ENCODE results near the gene MITD1.
"Not testable (repeated sequence)": the region's sequence is repeated elsewhere in the genome, so short reads cannot be mapped to it uniquely, and the experiment has no call there.

Gene MITD1

GRCh38 chr2:99180755-99181623 is at the start of gene MITD1, which contains the start of gene MRPL30:
TSS of gene MITD1 (minus strand) at chr2:99181058. CDS start at chr2:99180981, 77 bp downstream.
TSS of gene MRPL30 (plus strand) at chr2:99181184. CDS start at chr2:99186204, 5,020 bp downstream.
- peak; percentile 77 to 89 for DNase-seq (ENCODE audit: low read depth in 1 of 2, low spot score in 1 of 2)

DNA sequence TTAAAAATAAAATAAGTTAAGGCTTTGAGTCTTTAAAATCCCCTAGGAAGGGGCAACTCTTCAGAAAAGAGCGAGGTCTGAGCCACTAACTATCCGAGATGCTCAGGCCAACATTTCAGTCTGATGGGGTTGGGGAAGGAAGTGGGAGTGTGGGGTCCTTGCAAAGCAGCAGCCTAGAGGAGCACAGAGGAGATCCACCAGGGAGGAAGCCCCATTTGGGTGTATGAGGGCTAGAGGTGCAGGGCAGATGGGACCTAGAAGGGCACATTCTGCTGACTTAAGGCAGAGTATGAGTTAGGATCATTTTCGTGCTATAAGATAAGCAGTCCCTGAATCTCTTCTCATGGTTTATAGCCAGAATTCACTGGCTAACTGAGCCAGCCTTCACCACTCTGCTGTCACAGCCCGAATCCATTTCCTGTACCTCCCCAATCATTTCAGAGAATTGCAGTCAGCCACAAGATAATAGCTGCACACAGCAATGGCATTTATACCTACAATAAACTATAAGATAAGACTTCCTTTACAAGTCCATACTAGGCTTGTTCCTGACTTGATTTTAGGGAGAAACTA is 37.2 kb upstream of the MITD1 start:
- DNase-seq (ENCODE audit: low read depth in 1 of 2, low spot score in 1 of 2), result no peak

- no peak for DNase-seq (ENCODE audit: low read depth in 1 of 2, low spot score in 1 of 2)
Observed at GRCh38 chr2:99216096-99216495, 35.2 kb upstream of the MITD1 start.

- DNase-seq (ENCODE audit: low read depth in 1 of 2, low spot score in 1 of 2), result no peak
Observed at GRCh38 chr2:99205491-99205890, 24.6 kb upstream of the MITD1 start.

DNA sequence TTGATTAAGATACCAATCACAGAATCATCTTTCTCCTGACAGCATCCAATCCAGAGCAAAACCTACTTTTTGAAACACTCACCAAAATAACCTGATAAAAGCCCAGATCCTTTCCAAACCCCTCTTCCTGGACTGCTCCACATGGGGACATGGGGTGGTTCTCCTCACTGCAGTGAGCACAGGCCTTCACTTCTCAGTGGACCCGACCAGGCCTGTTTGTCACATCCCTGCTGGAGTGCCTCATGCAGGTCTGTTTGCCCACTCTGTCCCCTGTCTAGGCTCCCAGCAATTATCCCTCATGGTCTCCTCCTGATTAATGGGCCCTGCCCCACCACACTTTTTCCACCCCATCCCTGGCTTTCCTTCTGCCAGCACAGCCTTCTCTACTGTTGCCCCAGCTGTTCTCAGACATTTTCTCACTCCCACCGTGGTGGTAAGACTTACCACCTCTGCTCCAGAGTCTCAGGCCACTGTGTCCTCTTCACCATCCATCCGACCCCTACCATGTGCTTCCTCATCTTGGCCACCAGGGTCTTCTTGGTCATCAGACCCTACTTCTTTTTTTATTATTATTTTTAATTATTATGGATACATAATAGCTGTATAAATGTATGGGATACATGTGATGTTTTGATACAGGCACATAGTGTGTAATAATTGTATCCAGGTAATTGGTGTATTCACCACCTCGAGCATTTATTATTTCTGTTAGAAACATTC is 21.3 kb upstream of the MITD1 start:
- no peak for DNase-seq (ENCODE audit: low read depth in 1 of 2, low spot score in 1 of 2)

DNA sequence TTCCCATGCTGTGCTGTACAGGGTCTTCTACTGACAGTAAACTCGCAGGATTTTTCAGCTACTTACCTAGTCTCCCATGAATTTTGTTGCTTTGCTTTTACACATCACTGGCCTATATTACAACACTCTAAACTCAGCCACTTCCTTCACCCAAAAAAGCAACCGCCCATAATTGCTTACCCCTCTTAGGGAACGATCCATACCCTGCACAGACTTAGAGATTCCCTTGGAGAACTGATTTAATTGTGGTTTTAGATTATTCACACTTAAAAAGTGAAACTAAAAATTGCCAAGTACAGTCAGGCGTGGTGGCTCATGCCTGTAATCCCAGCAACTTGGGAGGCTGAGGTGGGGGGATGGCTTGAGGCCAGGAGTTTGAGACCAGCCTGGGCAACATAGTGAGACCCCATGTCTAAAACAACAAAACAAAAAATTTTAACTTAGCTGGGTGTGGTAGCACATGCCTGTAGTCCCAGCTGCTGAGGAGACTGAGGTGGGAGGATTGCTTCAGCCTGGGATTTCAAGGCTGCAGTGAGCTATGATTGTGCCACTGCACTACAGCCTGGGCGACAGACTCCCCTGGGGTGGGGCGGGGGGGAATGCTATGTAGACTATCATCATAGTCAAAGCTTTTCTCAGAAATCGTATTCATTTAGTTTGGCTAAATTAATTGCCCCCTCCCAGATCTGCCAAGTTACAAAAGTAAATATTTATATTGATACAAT is 19.4 kb upstream of the MITD1 start:
- DNase-seq (ENCODE audit: low read depth in 1 of 2, low spot score in 1 of 2), result no peak

DNA sequence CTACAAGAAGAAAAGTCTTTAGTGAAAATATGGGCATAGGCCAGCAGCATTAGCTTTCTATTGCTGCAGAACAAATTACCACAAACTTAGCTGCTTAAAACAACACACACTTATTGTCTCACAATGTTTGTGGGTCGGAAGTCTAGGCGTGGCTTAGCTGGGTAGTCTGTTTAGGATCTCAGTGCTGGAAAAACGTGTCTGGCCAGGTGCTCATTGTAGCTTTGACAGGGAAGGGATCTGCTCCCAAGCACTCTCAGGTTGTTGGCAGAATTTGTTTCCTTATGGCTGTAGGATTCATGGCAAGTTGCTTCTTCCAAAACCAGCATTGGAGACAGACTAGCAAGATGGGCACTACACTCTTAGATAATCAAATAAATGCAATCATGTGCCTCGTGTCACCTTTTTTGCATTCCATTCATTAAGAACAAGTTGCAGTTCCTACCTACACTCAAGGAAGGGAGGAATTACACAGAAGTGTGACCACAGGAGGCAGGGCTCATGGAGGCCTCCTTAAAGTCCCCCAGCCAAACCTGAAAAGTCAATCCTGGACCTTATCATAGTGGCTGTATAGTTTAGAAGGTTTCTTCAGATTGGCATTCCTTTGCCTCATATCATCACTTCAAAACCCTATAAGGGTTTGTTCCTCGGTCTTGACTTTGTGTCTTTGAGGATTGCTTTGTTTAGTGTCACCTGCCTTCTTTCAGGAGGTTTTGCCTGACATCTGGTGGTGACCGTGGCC is 17.4 kb upstream of the MITD1 start:
- no peak for DNase-seq (ENCODE audit: low read depth in 1 of 2, low spot score in 1 of 2)

DNA sequence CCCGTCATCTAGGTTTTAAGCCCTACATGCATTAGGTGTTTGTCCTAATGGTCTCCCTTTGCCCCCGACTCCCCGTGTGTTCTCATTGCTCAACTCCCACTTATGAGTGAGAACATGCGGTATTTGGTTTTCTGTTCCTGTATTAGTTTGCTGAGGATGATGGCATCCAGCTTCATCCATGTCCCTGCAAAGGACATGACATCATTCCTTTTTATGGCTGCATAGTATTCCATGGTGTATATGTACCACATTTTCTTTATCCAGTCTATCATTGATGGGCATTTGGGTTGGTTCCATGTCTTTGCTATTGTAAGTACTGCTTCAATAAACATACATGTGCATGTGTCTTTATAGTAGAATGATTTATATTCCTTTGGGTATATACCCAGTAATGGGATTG is 11.5 kb upstream of the MITD1 start:
- not testable (repeated sequence) for DNase-seq (ENCODE audit: low read depth in 1 of 2, low spot score in 1 of 2)

DNA sequence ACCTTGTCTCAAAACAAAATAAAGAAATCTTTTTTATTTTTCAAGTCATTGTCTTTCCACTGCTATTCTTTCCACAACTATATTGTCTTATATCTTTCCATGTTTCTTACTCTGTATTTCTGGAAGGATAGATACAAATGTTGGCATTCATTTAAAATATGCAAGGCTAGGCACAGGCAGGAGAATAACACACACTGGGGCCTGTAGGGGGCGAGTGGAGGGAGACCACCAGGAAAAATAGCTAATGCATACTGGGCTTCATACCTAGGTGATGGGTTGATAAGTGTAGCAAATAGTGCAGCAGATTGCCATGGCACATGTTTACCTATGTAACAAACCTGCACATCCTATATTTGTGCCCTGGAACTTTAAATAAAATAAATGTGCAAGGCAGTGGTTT is 9.7 kb upstream of the MITD1 start:
- no peak for DNase-seq (ENCODE audit: low read depth in 1 of 2, low spot score in 1 of 2)

DNA sequence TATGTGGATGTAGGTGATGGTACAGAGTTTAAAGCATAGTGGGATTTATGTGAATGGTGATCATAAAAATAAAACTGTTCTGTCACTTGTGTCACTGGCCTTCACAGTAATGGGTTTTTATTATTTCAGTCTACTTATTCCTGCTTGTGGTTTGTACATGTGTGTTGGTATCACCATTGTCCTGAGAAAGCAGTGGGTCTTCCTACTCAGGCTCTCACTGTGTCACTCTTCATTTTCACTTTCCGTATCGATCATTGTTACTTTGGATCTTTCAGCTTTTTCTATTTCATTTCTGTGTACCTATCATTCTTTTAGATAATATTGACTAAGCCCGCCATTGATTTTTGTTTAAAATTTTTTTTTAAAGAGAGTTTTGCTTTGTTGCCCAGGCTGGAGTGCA is 7.5 kb upstream of the MITD1 start:
- no peak for DNase-seq (ENCODE audit: low read depth in 1 of 2, low spot score in 1 of 2)

GRCh38 chr2:99187011-99187410 is 6.2 kb upstream of the MITD1 start:
- no peak for DNase-seq (ENCODE audit: low read depth in 1 of 2, low spot score in 1 of 2)

DNA sequence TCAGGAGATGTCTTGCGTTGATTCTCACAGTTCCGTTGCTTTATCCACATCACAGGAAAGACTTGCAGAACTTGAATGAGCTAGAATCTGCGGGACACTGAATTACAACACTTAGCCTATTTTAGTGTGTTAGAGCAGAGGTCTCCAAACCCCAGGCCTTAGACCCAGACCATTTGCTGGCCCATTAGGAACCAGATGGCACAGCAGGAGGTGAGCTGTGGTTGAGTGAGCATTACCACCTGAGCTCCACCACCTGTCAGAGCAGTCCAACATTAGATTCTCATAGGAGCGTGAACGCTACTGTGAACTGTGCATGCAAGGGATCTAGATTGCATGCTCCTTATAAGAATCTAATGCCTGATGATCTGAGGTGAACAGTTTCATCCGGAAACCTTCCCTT is 4.0 kb upstream of the MITD1 start:
- no peak for DNase-seq (ENCODE audit: low read depth in 1 of 2, low spot score in 1 of 2)

- DNase-seq (ENCODE audit: low read depth in 1 of 2, low spot score in 1 of 2), result no peak
Observed at GRCh38 chr2:99183025-99183424, 2.2 kb upstream of the MITD1 start.

DNA sequence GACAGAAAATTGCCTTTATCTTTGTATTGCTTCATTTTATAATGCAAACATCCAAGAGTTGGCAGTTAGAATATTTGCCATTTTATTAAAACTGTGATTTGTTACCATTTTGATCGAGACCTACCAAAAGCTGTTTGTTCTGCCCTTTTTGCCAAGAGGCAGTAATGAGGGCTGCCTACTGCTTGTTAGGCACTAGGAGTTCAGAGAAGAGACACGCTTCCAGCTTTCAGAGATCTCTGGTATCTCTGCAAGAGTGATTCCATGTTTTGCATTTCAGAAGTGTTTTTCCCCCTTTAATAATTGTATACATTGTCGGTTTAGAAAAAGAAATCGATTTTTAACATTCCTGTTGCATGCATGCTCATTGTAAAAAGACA is 754 bp upstream of the MITD1 start:
- no peak for DNase-seq (ENCODE audit: low read depth in 1 of 2, low spot score in 1 of 2)

DNA sequence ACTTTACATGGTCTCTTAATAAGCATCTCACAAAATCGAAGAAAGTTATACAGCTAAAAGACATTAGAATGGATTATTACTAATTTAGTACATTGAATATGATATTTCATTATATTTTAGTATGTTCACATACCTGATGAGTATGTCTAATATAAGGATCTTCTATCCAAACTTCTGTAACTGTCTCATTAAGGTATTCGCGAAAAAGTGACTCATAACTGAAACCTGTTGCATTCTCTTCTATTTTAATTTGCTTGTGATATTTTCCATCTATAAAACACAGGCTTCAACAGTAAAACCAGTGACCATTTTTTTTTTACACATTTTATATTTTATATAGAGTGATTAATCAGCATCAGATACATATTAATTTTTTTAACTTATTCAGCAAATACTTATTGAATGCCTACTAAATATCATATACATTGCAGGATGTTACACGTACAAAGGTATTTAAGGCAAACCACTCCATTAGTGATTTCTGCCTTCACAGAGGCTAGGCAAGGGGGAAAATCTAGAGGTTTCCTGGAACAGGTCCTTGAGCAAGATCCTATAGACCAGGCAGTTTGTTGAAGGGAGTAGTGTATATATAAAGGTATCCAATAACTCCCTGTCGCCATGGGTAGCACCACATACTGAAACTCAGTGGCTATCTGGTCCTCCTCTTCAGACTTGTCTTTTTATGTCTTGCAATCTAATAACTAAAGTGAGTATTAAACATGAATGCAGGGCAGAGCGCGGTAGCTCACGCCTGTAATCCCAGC is 9.3 kb downstream of the MITD1 start:
- no peak for DNase-seq (ENCODE audit: low read depth in 1 of 2, low spot score in 1 of 2)

DNA sequence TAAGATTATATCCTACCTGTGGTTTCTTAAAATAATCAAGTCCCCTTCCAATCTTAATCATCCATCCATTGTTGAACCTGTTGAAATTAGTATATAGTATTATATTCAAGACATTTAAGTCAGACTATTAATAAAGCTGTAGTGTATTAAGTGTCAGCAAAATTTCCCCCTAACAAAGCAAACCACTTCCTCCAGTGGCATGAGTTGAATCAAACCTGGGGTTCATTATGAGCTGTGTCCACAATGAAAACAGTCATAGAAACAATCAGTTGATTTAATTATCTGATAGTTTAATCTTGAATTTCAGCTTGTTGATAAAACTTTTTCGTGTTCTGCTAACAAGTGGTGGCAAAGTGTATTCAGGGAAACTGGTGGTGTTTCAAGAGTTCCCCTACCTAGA is 11.3 kb downstream of the MITD1 start:
- DNase-seq (ENCODE audit: low read depth in 1 of 2, low spot score in 1 of 2), result no peak

GRCh38 chr2:99166218-99166617 is 14.6 kb downstream of the MITD1 start:
- no peak for DNase-seq (ENCODE audit: low read depth in 1 of 2, low spot score in 1 of 2)

DNA sequence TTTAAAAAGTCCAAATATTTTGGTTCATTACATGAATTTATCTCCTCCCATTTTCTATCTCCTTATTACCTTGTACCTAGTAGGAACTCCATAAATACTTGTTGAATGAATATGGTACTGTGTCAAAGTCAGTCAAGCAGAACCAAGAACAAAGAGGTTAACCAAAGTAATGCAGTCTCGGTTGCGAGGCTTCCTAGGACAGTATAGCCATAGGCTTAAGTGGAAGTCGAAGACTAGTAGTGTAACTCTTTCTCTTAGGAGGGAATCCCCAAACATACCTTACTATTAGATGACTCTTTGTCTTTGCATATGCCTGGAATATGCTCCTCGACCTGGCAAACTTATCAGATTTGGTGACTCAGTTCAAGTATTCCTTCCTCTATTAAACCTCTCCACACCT is 21.3 kb downstream of the MITD1 start:
- DNase-seq (ENCODE audit: low read depth in 1 of 2, low spot score in 1 of 2), result no peak

- DNase-seq (ENCODE audit: low read depth in 1 of 2, low spot score in 1 of 2), result no peak
Observed at GRCh38 chr2:99158599-99158998, 22.3 kb downstream of the MITD1 start.

- DNase-seq (ENCODE audit: low read depth in 1 of 2, low spot score in 1 of 2), result no peak
Observed at GRCh38 chr2:99156891-99157290, 24.0 kb downstream of the MITD1 start.

Data from activated CD4-positive, alpha-beta T cell treated with anti-CD3 and anti-CD28 coated beads, Interleukin-2, amount 50 U/mL, for 24 hours (primary cell).